ENCODE data around the gene LILRA6. TPM values are rescaled to one million over a fixed set of nuclear protein-coding genes. Genes with fewer than 3 reads are reported as not detected.
"Not testable (repeated sequence)": the region's sequence is repeated elsewhere in the genome, so short reads cannot be mapped to it uniquely, and the experiment has no call there.

LILRA6 gene
- total RNA-seq, 2 experiments from 2014 or later, result 0.37 to 0.45 TPM

DNA sequence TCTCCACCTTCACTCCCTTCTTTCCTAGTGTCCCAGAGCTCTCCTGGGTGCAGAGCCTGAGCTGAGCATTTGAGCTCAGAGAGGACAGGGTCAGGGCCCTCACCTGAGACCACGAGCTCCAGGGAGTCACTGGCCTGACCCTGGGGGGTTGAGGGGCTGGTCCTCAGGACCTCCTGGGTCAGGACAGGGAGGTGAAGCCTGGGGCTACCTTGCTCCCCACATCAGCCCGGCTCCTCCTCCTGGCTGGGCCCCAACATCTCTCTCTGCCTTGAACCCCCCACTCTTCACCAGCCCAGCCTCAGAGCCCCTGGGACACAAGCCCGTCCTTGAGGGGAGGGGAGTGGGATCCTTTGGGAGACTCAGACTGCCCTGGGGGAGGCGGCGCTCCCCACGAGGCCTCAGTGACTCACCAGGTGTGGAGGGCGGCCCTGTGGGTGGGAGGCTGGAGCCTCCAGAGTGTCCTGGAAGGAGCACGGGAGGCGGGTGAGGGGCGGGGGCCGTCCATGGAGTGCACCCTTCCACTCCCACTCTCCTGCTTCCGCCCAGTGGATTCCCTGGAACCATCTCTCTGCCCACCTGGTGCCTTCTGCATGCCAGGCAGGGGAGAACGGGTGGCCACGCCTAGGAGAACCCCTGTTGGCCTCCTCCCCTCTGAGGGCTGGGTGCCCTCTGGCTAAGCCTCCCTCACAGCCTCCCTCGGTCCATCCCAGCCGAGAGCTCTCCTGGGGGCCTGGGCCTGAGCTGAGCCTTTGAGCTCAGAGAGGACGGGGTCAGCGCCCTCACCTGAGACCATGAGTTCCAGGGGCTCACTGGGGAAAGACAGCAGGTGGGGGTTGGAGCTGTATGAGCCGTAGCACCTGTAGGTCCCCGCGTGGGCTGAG, 2.9 kb downstream of the LILRA6 start:
- POLR2A ChIA-PET; H3K36me3 Mint-ChIP-seq (ENCODE audit: low read depth); DNase-seq: not testable (repeated sequence)

DNA sequence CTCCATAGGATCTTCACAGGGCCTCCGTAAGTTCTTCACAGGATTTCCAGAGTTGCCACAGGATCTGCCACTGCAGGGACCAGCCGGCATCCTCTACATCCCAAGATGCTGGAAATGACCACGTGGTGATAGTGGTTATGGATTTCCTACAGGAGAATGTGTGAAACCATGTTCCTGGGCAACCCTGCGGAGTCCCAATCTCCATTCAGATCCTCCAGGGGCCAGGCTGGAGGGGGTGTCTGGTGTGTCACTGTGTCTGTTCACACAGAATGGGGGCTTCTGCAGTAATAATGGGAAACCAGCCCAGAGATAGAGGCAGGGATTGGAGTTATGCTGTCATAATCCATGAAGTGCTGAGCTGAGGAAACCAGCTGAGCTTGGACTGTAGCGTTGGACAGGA, 8.6 kb downstream of the LILRA6 start:
- no peaks in the 10 kb centered on the region for H3K9me3 Mint-ChIP-seq
- H3K36me3 Mint-ChIP-seq (ENCODE audit: low read depth), result no peaks in the 10 kb centered on the region
- H3K4me3 Mint-ChIP-seq, result no peak overlapping the region
- CTCF ChIA-PET, result no interaction called here
- no peak for DNase-seq
- POLR2A ChIA-PET, result no interaction called here
- no peak overlapping the region for H3K27ac Mint-ChIP-seq
- H3K4me1 Mint-ChIP-seq, result peaks cover 3% of the 10 kb centered on the region
- peaks cover 38% of the 10 kb centered on the region for H3K27me3 Mint-ChIP-seq

More for the DNA sequence above, 2.9 kb downstream of the LILRA6 start:
- H3K27ac Mint-ChIP-seq, CTCF ChIA-PET, H3K9me3 Mint-ChIP-seq, H3K4me3 Mint-ChIP-seq, H3K4me1 Mint-ChIP-seq: not testable (repeated sequence)
- peaks cover 14% of the 10 kb centered on the region for H3K27me3 Mint-ChIP-seq

DNA sequence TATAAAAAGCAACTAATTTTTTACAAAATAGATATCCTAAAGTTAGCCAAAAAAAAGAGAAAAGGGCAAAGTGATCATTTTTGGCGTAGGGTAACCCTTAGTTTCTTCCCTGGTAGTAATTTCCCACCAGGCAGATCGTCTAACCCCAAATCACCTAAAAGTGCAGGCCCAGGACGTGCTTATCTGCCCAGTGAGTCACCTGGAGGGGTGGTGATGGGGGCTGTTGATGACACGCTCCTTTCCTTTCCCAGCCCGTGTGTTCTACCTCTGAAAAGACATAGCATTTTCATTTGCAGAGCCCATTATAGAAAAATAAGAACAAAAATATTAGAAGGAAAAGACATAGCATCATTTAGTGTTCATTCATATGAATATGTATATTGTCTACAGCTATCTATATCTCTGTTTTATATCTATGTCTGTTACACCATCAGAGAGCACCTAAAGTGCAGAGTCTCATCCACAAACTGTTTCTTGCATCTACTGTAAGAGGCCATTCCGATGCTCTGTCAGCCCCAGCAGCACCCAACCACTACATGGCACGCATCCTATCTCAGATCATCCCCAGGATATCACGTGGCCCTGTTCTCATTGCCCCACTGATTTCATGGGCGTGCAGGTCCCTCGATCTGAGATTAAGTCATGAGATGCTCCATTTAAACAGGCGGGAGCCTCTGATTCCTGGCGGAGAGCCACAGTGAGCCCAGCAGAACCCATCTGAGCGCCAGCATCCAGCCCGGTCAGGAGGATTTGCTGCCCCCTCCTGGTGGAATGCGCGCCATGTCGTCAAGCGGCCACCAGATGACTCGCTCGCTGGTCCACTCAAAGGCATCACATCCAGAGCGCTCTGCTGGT, 11.3 kb downstream of the LILRA6 start:
- Mint-ChIP-seq H3K9me3 (no peaks in the 10 kb centered on the region), H3K27me3 (peaks cover 31% of the 10 kb centered on the region), H3K4me3 (no peak overlapping the region), H3K4me1 (peaks cover 3% of the 10 kb centered on the region), H3K27ac (no peak overlapping the region), H3K36me3 (ENCODE audit: low read depth) (no peaks in the 10 kb centered on the region)
- DNase-seq, result peak; percentile 86
- ChIA-PET POLR2A (no interaction called here), CTCF (interaction anchor here (1.3 to 1.7 kb wide), 2 partner anchors 20 to 63 kb away, joined by 4 to 5 read pairs; no protein-coding TSS in a partner anchor)

DNA sequence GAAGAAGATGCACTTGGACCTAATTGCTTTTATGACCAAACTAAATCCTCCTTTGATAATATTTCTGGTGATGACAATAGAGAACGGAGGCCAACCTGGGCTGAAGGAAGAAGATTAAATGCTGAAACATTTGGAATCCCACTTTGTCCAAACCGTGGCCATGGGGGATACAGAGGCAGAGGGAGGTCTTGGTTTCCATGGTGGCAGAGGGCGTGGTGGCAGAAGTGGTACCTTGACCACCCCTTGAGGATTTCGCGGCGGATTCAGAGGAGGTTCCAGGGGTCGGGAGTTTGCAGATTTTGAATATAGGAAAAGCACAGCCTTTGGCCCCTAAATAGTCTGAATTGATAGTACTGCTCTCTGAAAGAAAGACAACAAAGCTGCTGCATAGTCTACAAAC, 12.6 kb downstream of the LILRA6 start:
- ChIA-PET POLR2A (interaction anchor here (0.7 kb wide), 1 partner anchor 728 kb away, joined by 5 read pairs; no protein-coding TSS in a partner anchor), CTCF (interaction anchor here (0.6 to 0.7 kb wide), 3 partner anchors 207 to 1403 kb away, joined by 3 to 4 read pairs (median 4); no protein-coding TSS in a partner anchor)
- DNase-seq, result no peak
- H3K4me3 Mint-ChIP-seq, result no peak overlapping the region
- no peak overlapping the region for H3K27ac Mint-ChIP-seq
- H3K27me3 Mint-ChIP-seq, result peaks cover 30% of the 10 kb centered on the region
- peaks cover 3% of the 10 kb centered on the region for H3K4me1 Mint-ChIP-seq
- H3K36me3 Mint-ChIP-seq (ENCODE audit: low read depth), result no peaks in the 10 kb centered on the region
- H3K9me3 Mint-ChIP-seq, result no peaks in the 10 kb centered on the region

DNA sequence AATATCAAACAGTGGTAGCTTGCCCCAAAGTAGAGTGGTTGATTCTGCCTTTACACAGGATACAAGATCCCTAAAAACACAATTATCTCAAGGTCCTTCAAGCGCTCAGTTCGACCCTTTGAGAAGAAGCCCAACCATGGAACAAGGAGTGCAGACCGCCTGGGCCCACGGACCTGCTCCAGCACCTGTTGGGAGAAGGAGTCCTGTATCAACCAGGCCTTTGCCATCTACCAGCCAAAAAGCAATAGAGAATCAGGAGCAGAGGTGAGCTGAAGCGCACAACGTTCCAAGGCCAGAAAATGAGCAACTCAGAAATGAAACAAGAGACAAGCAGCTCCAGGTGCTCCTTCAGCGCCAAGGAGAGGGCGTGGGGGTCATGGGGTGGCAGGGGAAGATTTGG, 13.4 kb downstream of the LILRA6 start:
- no peak for DNase-seq
- peaks cover 3% of the 10 kb centered on the region for H3K4me1 Mint-ChIP-seq
- H3K27ac Mint-ChIP-seq, result no peak overlapping the region
- ChIA-PET CTCF (interaction anchor here (0.6 to 0.7 kb wide), 3 partner anchors 105 to 1049 kb away, joined by 3 to 4 read pairs (median 3); no protein-coding TSS in a partner anchor), POLR2A (no interaction called here)
- H3K9me3 Mint-ChIP-seq, result no peaks in the 10 kb centered on the region
- H3K4me3 Mint-ChIP-seq, result no peak overlapping the region
- no peaks in the 10 kb centered on the region for H3K36me3 Mint-ChIP-seq (ENCODE audit: low read depth)
- peaks cover 21% of the 10 kb centered on the region for H3K27me3 Mint-ChIP-seq

DNA sequence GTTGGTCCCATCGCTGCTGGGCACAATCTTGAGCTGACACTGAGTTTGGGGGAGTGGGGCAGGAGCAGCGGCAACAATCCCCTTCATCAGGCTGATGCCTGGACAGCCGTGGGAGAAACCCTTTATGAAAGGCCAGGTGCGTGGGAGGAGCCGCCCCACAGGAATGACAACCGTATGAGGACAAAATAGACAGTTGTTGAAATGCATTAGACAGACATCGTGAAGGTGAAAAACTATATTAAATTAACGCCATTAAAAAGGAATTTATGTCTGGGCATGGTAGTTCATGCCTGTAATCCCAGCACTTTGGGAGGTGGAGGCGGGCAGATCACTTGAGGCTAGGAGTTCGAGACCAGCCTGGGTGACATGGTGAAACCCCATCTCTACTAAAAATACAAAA, 18.0 kb downstream of the LILRA6 start:
- CTCF ChIA-PET; POLR2A ChIA-PET; H3K27me3 Mint-ChIP-seq; H3K9me3 Mint-ChIP-seq; DNase-seq; H3K27ac Mint-ChIP-seq; H3K4me3 Mint-ChIP-seq; H3K36me3 Mint-ChIP-seq (ENCODE audit: low read depth): not testable (repeated sequence)
- H3K4me1 Mint-ChIP-seq, result peaks cover 10% of the 10 kb centered on the region

DNA sequence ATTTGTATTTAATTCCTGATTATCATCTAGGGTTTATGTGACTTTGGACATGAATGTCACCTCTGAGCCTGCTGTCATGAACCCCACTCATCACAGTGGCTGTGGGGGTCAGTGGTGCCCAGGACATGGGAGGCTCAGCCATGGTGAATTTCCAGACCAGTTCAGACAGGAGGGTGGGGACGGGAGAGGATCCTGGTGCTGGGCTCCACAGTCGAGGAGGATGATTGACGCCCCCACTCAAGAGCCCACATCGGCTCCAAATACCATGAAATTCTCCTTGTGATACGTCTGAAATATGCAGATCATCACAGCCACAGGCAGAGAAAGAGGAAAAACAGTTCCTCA, 18.7 kb downstream of the LILRA6 start:
- POLR2A ChIA-PET; H3K27me3 Mint-ChIP-seq; H3K4me3 Mint-ChIP-seq; H3K9me3 Mint-ChIP-seq; DNase-seq; H3K36me3 Mint-ChIP-seq (ENCODE audit: low read depth): not testable (repeated sequence)
- CTCF ChIA-PET, result interaction anchor here (1.2 kb wide), 1 partner anchor 43 kb away, joined by 7 read pairs; no protein-coding TSS in a partner anchor
- Mint-ChIP-seq H3K4me1 (peaks cover 10% of the 10 kb centered on the region), H3K27ac (peak overlapping the region; percentile 65)

DNA sequence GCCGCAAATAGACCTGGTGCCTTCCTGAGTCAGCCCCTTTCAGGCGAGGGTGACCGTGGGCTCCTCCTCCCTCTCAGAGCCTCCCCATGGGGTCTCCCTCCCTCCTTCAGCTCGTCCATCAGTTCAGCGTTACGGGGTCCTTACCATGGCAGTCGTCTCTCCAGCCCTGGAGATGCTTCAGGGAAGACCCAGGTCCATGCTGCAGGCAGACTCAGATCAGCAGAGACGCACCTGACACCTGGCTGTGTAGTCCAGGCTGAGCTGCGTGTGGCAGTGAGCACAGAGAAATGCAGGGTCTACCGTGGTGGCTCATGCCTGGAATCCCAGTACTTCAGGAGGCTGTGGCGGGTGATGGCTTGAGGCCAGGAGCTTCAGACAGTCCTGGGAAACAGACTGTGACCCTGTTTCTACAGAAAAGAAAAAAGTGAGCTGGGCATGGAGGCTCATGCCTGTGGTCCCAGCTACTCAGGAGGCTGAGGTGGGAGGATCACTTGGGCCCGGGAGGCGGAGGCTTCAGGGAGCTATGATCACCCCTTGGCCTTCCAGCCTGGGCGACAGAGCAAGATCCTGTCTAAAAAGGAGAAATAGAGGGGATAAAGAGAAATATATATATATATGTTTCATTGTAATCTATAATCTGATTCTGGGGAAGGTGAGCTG, 19.2 kb downstream of the LILRA6 start:
- CTCF ChIA-PET, result interaction anchor here (1.2 kb wide), 1 partner anchor 43 kb away, joined by 7 read pairs; no protein-coding TSS in a partner anchor
- POLR2A ChIA-PET, result interaction anchor here (0.7 kb wide), 1 partner anchor 45 kb away, joined by 3 read pairs; no protein-coding TSS in a partner anchor
- not testable (repeated sequence) for H3K4me3 Mint-ChIP-seq; H3K27me3 Mint-ChIP-seq; H3K36me3 Mint-ChIP-seq (ENCODE audit: low read depth); DNase-seq; H3K9me3 Mint-ChIP-seq
- Mint-ChIP-seq H3K4me1 (peaks cover 10% of the 10 kb centered on the region), H3K27ac (peak overlapping the region; percentile 65)

DNA sequence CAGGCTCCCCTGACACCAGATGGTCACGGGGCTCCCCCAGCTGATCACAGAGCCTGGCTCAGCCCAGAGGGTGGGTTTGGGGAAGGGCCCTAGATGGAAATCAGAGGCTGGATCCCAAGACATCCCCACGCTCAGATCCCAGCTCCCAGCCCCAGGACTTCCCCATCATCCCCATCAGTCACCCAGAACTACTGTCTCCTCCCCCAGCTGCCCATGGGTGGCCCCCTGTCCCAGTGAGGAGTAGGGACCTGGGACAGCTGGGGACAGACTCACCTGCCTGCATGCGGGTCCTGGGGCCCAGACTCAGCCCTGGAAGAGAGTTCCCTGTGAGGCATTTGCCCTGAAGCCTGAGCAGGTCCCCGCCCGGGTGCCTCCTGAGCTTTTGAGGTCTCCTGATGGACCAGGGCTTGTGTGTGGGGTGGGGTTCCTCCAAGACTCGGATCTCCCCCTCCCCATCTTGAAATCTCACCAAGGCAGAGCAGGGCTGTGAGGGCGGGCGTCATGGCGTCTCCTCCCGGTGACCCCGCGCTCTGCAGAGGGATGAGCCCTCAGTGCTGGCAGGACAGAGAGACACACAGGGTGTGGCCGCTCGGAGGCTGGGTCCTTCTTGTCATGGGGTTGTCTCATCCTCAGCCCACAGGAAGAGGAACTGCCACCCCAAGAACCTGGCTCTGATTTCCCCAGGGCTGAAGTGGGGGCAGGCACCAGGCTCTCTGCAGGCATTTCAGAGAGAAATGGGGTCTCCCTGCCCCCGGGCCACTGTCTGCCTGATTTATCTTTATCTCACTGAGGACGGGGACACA, 19.9 kb downstream of the LILRA6 start, which contains the start of gene LILRB3:
Gene LILRB3, minus strand, starts transcription at position 534 of the 803 bp plus-strand sequence. Its CDS starts 31 bp downstream, at position 503.
- ChIA-PET POLR2A (interaction anchor here (0.7 kb wide), 1 partner anchor 46 kb away, joined by 3 read pairs; no protein-coding TSS in a partner anchor), CTCF (interaction anchor here (1.2 kb wide), 1 partner anchor 44 kb away, joined by 7 read pairs; no protein-coding TSS in a partner anchor)
- not testable (repeated sequence) for H3K27me3 Mint-ChIP-seq; H3K4me3 Mint-ChIP-seq; H3K9me3 Mint-ChIP-seq; DNase-seq; H3K36me3 Mint-ChIP-seq (ENCODE audit: low read depth)
- peak within 1 kb of the TSS; percentile 65 for H3K27ac Mint-ChIP-seq
- peaks cover 10% of the 10 kb centered on the region for H3K4me1 Mint-ChIP-seq

DNA sequence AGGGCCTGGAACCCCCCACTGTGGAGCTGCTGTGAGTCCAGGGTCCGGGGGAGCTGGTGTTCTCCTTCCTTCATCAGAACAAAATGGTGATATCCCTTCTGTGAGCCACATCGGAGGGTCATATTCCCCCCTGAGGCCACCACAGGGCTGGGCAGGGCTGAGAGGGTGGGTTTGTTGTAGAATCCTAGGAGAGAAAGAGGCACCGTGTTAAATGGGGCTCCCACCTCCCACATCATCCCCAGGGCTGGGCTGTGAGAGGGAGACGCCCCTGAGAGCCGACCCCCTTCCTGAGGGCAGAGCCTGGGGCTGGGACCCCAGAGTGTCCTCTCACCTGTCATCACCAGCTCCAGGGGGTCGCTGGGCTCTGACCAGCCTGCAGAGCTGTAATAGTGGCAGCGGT, 20.6 kb downstream of the LILRA6 start:
- H3K4me1 Mint-ChIP-seq, result peaks cover 10% of the 10 kb centered on the region
- CTCF ChIA-PET; H3K36me3 Mint-ChIP-seq (ENCODE audit: low read depth); H3K4me3 Mint-ChIP-seq; H3K27ac Mint-ChIP-seq; H3K9me3 Mint-ChIP-seq; H3K27me3 Mint-ChIP-seq; POLR2A ChIA-PET; DNase-seq: not testable (repeated sequence)

DNA sequence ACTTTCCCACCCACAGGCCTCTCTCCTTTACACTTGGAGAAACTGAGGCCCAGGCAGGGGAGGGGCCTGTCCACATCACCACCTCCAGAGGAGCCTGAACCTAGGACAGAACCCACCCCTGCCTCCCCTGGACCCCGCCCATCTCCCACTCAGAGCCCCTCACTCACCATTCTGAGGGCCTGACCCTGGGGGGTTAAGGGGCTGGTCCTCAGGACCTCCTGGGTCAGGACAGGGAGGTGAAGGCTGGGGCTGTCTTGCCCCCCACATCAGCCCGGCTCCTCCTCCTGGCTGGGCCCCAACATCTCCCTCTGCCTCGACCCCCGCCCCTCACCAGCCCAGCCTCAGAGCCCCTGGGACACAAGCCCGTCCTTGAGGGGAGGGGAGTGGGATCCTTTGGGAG, 22.9 kb downstream of the LILRA6 start:
- H3K27ac Mint-ChIP-seq; DNase-seq; CTCF ChIA-PET; H3K36me3 Mint-ChIP-seq (ENCODE audit: low read depth); H3K9me3 Mint-ChIP-seq; POLR2A ChIA-PET; H3K4me3 Mint-ChIP-seq; H3K27me3 Mint-ChIP-seq: not testable (repeated sequence)
- peaks cover 10% of the 10 kb centered on the region for H3K4me1 Mint-ChIP-seq

Measured in activated CD4-positive, alpha-beta T cell treated with anti-CD3 and anti-CD28 coated beads, Interleukin-2, amount 10 ng/mL, durations not matched to agents 7 days and 5 days (primary cell).